K562 (cell line): ENCODE data around the gene ZNF780B. TPM values are rescaled to one million over a fixed set of nuclear protein-coding genes. Genes with fewer than 3 reads are reported as not detected.
A peak's percentile ranks its signal among the peaks of the same experiment; 100 is the strongest.

Experiments
- ADNP ChIP-seq: fragments of 200-800 bp; sonication (Bioruptor generic); IDR thresholded peaks from 2 replicates; pipeline ENCODE4 v1.6.1; 2016; ENCODE audit warnings: missing genetic modification characterization, missing compliant biosample characterization
- ARNT ChIP-seq, 2 experiments: fragments of 450-650 bp; IDR thresholded peaks; 2 replicates each; pipeline ENCODE4 v1.6.1; 2016; ENCODE audit warnings: mild to moderate bottlenecking in 1 of 2
- CCNT2 ChIP-seq: IDR thresholded peaks from 2 replicates; pipeline ENCODE4 v1.6.1; 2011; ENCODE audit warnings: borderline replicate concordance, low read depth, mild to moderate bottlenecking, moderate library complexity, mixed read lengths, low read length; ENCODE audit not compliant: insufficient read length; ENCODE audit errors: extremely low read depth
- CEBPB ChIP-seq: fragments of 450-650 bp; IDR thresholded peaks from 2 replicates; pipeline ENCODE4 v1.6.1; 2016; ENCODE audit warnings: missing genetic modification characterization, missing compliant biosample characterization
- CREM ChIP-seq: IDR thresholded peaks from 2 replicates; pipeline ENCODE4 v1.6.1; 2014; ENCODE audit warnings: antibody characterized with exemption, low read depth
- ETV6 ChIP-seq, 3 experiments: fragments of 150-350 bp in 1 of 3; sonication (generic) in 1 of 3; formaldehyde crosslinking in 1 of 3; IDR thresholded peaks; 2 replicates each; pipeline versions ENCODE4 v1.6.1 to v1.8.0; 2014 to 2022; ENCODE audit warnings: borderline replicate concordance in 2 of 3, low read depth in 2 of 3, antibody characterized with exemption in 1 of 3, low read length in 1 of 3, mild to moderate bottlenecking in 1 of 3, missing genetic modification reagents in 1 of 3
- IRF1 ChIP-seq: sonication (generic); formaldehyde crosslinking; IDR thresholded peaks from 2 replicates; pipeline ENCODE4 v1.8.0; 2022; ENCODE audit warnings: missing genetic modification reagents, mild to moderate bottlenecking, borderline replicate concordance
- MCM7 ChIP-seq, 2 experiments: fragments of 450-650 bp; IDR thresholded peaks; 2 replicates each; pipeline ENCODE4 v1.6.1; 2016 to 2018
- MED1 ChIP-seq: sonication (generic); formaldehyde crosslinking; IDR thresholded peaks from 2 replicates; pipeline ENCODE4 v1.8.1; 2023; ENCODE audit warnings: missing genetic modification reagents, borderline replicate concordance
- MIER1 ChIP-seq: fragments of 450-650 bp; IDR thresholded peaks from 2 replicates; pipeline ENCODE4 v1.6.1; 2016; ENCODE audit warnings: antibody characterized with exemption, mild to moderate bottlenecking, low read depth
- NCOR1 ChIP-seq: fragments of 450-650 bp; IDR thresholded peaks from 2 replicates; pipeline ENCODE4 v1.6.1; 2016; ENCODE audit warnings: mild to moderate bottlenecking, moderate library complexity
- PTRF ChIP-seq: fragments of 450-650 bp; IDR thresholded peaks from 2 replicates; pipeline ENCODE4 v1.6.1; 2016; ENCODE audit warnings: mild to moderate bottlenecking, missing genetic modification characterization, missing compliant biosample characterization
- RBM22 ChIP-seq: fragments of 200-400 bp; formaldehyde crosslinking; IDR thresholded peaks from 2 replicates; pipeline ENCODE4 v1.6.1; 2018; ENCODE audit warnings: low read length, low read depth; ENCODE audit not compliant: poor library complexity, severe bottlenecking
- RCOR1 ChIP-seq, 2 experiments: IDR thresholded peaks; 2 replicates each; pipeline ENCODE4 v1.6.1; 2012; ENCODE audit warnings: low read depth in 2 of 2, low read length in 2 of 2, borderline replicate concordance in 1 of 2, improper control_type of control experiment in 1 of 2
- SOX6 ChIP-seq: fragments of 450-650 bp; IDR thresholded peaks from 2 replicates; pipeline ENCODE4 v1.6.1; 2014; ENCODE audit warnings: mild to moderate bottlenecking
- TCF3 ChIP-seq: sonication (generic); formaldehyde crosslinking; IDR thresholded peaks from 2 replicates; pipeline ENCODE4 v1.4.0; 2020; ENCODE audit warnings: mild to moderate bottlenecking, missing genetic modification reagents
- ZMIZ1 ChIP-seq, 2 experiments: fragments of 150-350 bp in 1 of 2; IDR thresholded peaks; 2 replicates each; pipeline ENCODE4 v1.6.1; 2012 to 2016; ENCODE audit warnings: low read depth in 2 of 2, low read length in 2 of 2, mild to moderate bottlenecking in 1 of 2, moderate library complexity in 1 of 2
- ZNF274 ChIP-seq: IDR thresholded peaks from 2 replicates; pipeline ENCODE4 v1.6.1; 2011; ENCODE audit warnings: low read depth, mild to moderate bottlenecking, low read length, moderate library complexity, borderline replicate concordance
- ZNF561 ChIP-seq: fragments of 450-650 bp; formaldehyde crosslinking; conservative IDR thresholded peaks from 2 replicates; pipeline ENCODE4 v1.4.0; 2020; ENCODE audit warnings: mild to moderate bottlenecking, moderate library complexity
- ZNF830 ChIP-seq: fragments of 250-450 bp; sonication (Bioruptor Pico); IDR thresholded peaks from 2 replicates; pipeline ENCODE4 v1.5.0; 2021; ENCODE audit warnings: mild to moderate bottlenecking
- polyA plus RNA-seq, 8 experiments: library from polyadenylated mRNA; depleted of rRNA in 4 of 8; stranded (reverse) in 5 of 8; unstranded in 3 of 8; fragments of >200 nt; fragmentation: Nextera tagmentation in 2 of 8; fragmentation: Illumina TruSeq in 1 of 8; extraction: Ambion mirVana in 2 of 8; extraction: Trizol in 1 of 8; gene quantifications; 2 replicates each; pipeline versions ENCODE4 v1.2.1 to v1.2.3, GENCODE V29; 2011 to 2014; ENCODE audit warnings: inconsistent platforms in 1 of 8, missing spikeins in 1 of 8
- total RNA-seq, 7 experiments: library from RNA; depleted of rRNA in 6 of 7; stranded (reverse); fragments of >200 nt in 6 of 7; fragmentation: Illumina TruSeq in 2 of 7; extraction: Trizol in 2 of 7; gene quantifications; 2 replicates each; pipeline versions ENCODE4 v1.2.1 to v1.2.3, GENCODE V29; 2011 to 2021; ENCODE audit warnings: low replicate concordance in 1 of 7
- TF ChIP-seq, protein P1 (sequence below): fragments of 250-450 bp; sonication (Bioruptor Pico); IDR thresholded peaks from 2 replicates; pipeline ENCODE4 v1.4.0; 2020; ENCODE audit warnings: mild to moderate bottlenecking, moderate library complexity
- TF ChIP-seq, protein P2 (sequence below), 2 experiments: fragments of 250-450 bp in 1 of 2; fragments of 450-650 bp in 1 of 2; sonication (Bioruptor Pico) in 1 of 2; IDR thresholded peaks; 2 replicates each; pipeline versions ENCODE4 v1.6.1 to v1.8.0; 2016 to 2021; ENCODE audit warnings: mild to moderate bottlenecking in 2 of 2, moderate library complexity in 2 of 2, missing compliant biosample characterization in 1 of 2, missing genetic modification characterization in 1 of 2

The ZNF780B gene
- total and polyA plus RNA-seq, 9 of the 15 experiments (the other 6 are each of a cell fraction or from before 2014, with no cell fraction given) = 3.9 to 18.4 (median 8.8) TPM

GRCh38 chr19:40006273-40006691 is 49.7 kb downstream of the ZNF780B start (continued):
- TF ChIP-seq ZMIZ1 (IDR thresholded peaks at IDR 0.05; ENCODE audit: low read depth in 2 of 2, low read length in 2 of 2) = 0 out of 4 replicates have a peak, but pooled peaks of 1 of the 2 experiments have one; percentile 60
- peak; percentile 27 to 64; a peak in 1 of 4 replicates for TF ChIP-seq RCOR1 (IDR thresholded peaks at IDR 0.05; ENCODE audit: borderline replicate concordance in 1 of 2, low read depth in 2 of 2, low read length in 2 of 2)
- TF ChIP-seq IRF1 (CRISPR knock-in tag) = no peak
- TF ChIP-seq ZNF830 (CRISPR knock-in tag) = no peak
- TF ChIP-seq ZNF561 (CRISPR knock-in tag) = no peak
- peak; percentile 90 for TF ChIP-seq SOX6
- no peak for TF ChIP-seq ADNP
- peak; percentile 83 for TF ChIP-seq NCOR1
- TF ChIP-seq TCF3 (CRISPR knock-in tag) = peak; percentile 96
- TF ChIP-seq ZNF274 = peak; percentile 22; the same call in 1 of the 2 replicates
- TF ChIP-seq, protein P1, sequence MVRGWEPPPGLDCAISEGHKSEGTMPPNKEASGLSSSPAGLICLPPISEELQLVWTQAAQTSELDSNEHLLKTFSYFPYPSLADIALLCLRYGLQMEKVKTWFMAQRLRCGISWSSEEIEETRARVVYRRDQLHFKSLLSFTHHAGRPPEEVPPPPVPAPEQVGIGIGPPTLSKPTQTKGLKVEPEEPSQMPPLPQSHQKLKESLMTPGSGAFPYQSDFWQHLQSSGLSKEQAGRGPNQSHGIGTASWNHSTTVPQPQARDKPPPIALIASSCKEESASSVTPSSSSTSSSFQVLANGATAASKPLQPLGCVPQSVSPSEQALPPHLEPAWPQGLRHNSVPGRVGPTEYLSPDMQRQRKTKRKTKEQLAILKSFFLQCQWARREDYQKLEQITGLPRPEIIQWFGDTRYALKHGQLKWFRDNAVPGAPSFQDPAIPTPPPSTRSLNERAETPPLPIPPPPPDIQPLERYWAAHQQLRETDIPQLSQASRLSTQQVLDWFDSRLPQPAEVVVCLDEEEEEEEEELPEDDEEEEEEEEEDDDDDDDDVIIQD (CRISPR knock-in tag) = no peak
- 0 out of 4 replicates have a peak, but pooled peaks of 1 of the 2 experiments have one; percentile 52 for TF ChIP-seq ARNT (IDR thresholded peaks at IDR 0.05)
- no peak for TF ChIP-seq CCNT2
- peak; percentile 44; the same call in 1 of the 2 replicates for TF ChIP-seq CREM
- TF ChIP-seq CEBPB (tag) = no peak
- no peak for TF ChIP-seq PTRF (tag)
- no peak for TF ChIP-seq MIER1
- TF ChIP-seq, protein P2, sequence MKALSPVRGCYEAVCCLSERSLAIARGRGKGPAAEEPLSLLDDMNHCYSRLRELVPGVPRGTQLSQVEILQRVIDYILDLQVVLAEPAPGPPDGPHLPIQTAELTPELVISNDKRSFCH (CRISPR knock-in tag; IDR thresholded peaks at IDR 0.05) = no peak
- TF ChIP-seq, protein P2 (tag; IDR thresholded peaks at IDR 0.05) = peak; percentile 26; the same call in 1 of the 2 replicates
- TF ChIP-seq RBM22 = no peak
- no peak for TF ChIP-seq ETV6 (IDR thresholded peaks at IDR 0.05; ENCODE audit: borderline replicate concordance in 1 of 2, low read depth in 2 of 2, low read length in 1 of 2)
- no peak for TF ChIP-seq ETV6 (CRISPR knock-in tag; IDR thresholded peaks at IDR 0.05; ENCODE audit: borderline replicate concordance)
- TF ChIP-seq MCM7 (IDR thresholded peaks at IDR 0.05) = no peak
- TF ChIP-seq MED1 = no peak
